ENCODE data around the gene KCNQ1. TPM values are rescaled to one million over a fixed set of nuclear protein-coding genes. Genes with fewer than 3 reads are reported as not detected.

KCNQ1 gene
- total and polyA plus RNA-seq, 7 donors, result 0.48 to 3.1 (median 1.1) TPM

DNA sequence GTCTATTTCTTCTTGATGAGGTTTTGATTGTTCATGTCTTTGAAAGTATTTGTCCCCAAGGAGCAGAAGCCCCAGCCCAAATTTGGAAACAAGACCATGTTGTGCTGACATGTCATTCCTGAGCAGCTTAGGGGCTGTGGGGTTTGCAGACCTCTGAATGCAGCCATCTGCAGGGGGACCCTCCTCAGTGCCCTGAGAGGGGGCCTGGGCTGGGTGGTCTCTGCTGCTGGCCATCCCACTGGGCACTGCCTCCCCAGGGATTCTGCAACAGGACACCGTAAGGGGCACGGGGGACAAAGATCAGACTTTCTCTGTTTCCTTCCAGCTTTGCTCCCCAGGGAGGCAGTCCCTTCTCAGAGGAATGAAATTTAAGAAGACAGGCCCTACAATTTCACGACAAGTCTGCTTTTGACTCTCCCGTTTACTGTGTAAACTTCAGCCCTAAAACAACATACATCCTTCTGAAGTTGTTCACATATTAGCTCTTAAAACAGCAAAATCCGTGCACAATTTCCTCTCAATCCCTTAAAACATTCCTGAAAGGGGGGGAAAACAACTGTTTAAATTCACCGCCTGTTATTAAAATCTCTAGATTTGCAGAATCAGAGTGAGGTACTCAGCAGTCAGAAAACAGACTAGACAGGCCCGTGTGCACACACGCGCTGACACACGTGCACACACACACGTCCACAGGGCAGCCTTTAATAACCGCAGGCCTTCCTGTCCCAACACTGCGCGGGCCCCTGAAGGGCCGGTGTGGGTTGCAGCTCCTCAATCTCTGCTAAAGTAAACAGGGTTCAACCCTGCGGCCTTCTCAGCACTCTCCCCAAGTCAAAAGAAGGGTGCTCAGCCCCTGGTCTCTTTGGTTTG, 109.8 kb downstream of the KCNQ1 start:
- no peaks in the 10 kb centered on the region for H3K36me3 ChIP-seq (ENCODE audit: insufficient read depth in 1 of 2, low read depth in 1 of 2)
- H3K9me3 ChIP-seq, result no peaks in the 10 kb centered on the region
- H3K27me3 ChIP-seq (ENCODE audit: insufficient read depth in 3 of 3, low read length in 2 of 3), result peaks cover 0 to 3% (median 0%) of the 10 kb centered on the region in 3 donors
- ATAC-seq (no peak), DNase-seq (no peak)
- intact Hi-C loops (cut with DNase I), result no loop called here
- WGBS, 3 donors, result 72 to 80% (median 77%) methylated on average over 16 of the region's 16 CpGs
- H3K4me1 ChIP-seq, result no peaks in the 10 kb centered on the region
- TF ChIP-seq CTCF (IDR thresholded peaks at IDR 0.05), result no peak
- H3K27ac ChIP-seq, result no peak overlapping the region
- no peak overlapping the region for H3K4me3 ChIP-seq

DNA sequence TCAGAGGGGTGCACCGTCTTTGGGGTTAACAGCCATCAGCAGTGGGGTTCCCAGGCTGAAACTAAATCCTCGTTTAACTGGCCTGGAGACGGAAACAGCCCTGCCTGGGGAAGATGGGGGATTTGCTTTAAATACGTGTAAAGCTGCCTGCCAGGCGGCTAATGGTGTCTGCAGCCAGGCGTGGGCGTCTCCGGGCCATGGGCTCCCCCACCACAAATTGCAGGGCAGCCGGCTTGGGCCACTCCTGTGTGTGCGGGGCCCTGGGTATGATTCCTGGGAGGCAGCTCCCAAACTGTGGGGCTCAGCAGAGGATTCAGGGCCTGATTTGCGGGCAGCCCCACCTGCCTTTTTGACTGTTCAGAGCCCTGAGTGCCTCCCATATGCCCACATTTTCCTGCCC, 110.5 kb downstream of the KCNQ1 start:
- DNase-seq (peak in 1 of 2 donors; percentile 7), ATAC-seq (no peak)
- WGBS, 3 donors, result 89 to 92% (median 91%) methylated on average over 11 of the region's 11 CpGs
- no peak overlapping the region for H3K27ac ChIP-seq
- H3K9me3 ChIP-seq, result no peaks in the 10 kb centered on the region
- peaks cover 0 to 3% (median 0%) of the 10 kb centered on the region in 3 donors for H3K27me3 ChIP-seq (ENCODE audit: insufficient read depth in 3 of 3, low read length in 2 of 3)
- H3K36me3 ChIP-seq (ENCODE audit: insufficient read depth in 1 of 2, low read depth in 1 of 2), result no peaks in the 10 kb centered on the region
- H3K4me3 ChIP-seq, result no peak overlapping the region
- intact Hi-C loops (cut with DNase I), result no loop called here
- TF ChIP-seq CTCF (IDR thresholded peaks at IDR 0.05), result no peak
- no peaks in the 10 kb centered on the region for H3K4me1 ChIP-seq

GRCh38 chr11:2555891-2556290, 111.1 kb downstream of the KCNQ1 start:
- Histone ChIP-seq H3K4me1 (no peaks in the 10 kb centered on the region), H3K27ac (no peak overlapping the region), H3K9me3 (no peaks in the 10 kb centered on the region), H3K4me3 (no peak overlapping the region), H3K27me3 (ENCODE audit: insufficient read depth in 3 of 3, low read length in 2 of 3) (peaks cover 0 to 3% (median 0%) of the 10 kb centered on the region in 3 donors), H3K36me3 (ENCODE audit: insufficient read depth in 1 of 2, low read depth in 1 of 2) (no peaks in the 10 kb centered on the region)
- WGBS, 3 donors, result 87 to 97% (median 97%) methylated on average over 12 of the region's 12 CpGs
- intact Hi-C loops (cut with DNase I), result no loop called here
- TF ChIP-seq CTCF (IDR thresholded peaks at IDR 0.05), result no peak
- no peak for DNase-seq
- no peak for ATAC-seq

DNA sequence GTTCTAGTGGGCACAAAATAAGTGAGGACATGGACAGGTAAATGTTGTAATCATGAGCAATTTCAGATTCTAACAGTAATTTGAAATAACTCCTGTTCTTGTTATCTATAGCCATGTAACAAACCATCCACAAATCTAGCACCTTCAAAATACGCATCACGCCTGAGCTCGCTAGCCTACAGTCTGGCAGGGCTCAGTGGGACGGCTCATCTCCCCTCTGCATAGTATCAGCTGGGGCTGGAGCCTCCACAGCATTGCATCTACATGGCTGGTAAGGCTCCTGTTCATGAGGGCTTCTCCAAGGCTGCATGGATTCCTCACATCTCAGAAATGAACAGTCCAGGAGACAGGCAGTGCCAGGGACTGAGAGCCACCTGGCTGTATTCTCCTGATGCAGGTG, 112.6 kb downstream of the KCNQ1 start:
- H3K4me1 ChIP-seq, result no peaks in the 10 kb centered on the region
- ATAC-seq (no peak), DNase-seq (peak in 1 of 2 donors; percentile 4)
- H3K36me3 ChIP-seq (ENCODE audit: insufficient read depth in 1 of 2, low read depth in 1 of 2), result no peaks in the 10 kb centered on the region
- 95 to 98% (median 97%) methylated on average over 4 of the region's 4 CpGs for WGBS, 3 donors
- no peak overlapping the region for H3K27ac ChIP-seq
- intact Hi-C loops (cut with DNase I), result no loop called here
- no peaks in the 10 kb centered on the region for H3K9me3 ChIP-seq
- no peak overlapping the region for H3K4me3 ChIP-seq
- TF ChIP-seq CTCF (IDR thresholded peaks at IDR 0.05), result no peak
- H3K27me3 ChIP-seq (ENCODE audit: insufficient read depth in 3 of 3, low read length in 2 of 3), result peaks cover 0 to 3% (median 0%) of the 10 kb centered on the region in 3 donors

All from psoas muscle (tissue), 8 donors.